ENCODE measurements around the gene FANCL. TPM values are rescaled to one million over a fixed set of nuclear protein-coding genes. Genes with fewer than 3 reads are reported as not detected.
A peak's percentile ranks its signal among the peaks of the same experiment; 100 is the strongest.

Gene FANCL
- total and polyA plus RNA-seq, 9 of the 15 experiments (the other 6 are each of a cell fraction or from before 2014, with no cell fraction given): 36.7 to 120 (median 58.5) TPM

DNA sequence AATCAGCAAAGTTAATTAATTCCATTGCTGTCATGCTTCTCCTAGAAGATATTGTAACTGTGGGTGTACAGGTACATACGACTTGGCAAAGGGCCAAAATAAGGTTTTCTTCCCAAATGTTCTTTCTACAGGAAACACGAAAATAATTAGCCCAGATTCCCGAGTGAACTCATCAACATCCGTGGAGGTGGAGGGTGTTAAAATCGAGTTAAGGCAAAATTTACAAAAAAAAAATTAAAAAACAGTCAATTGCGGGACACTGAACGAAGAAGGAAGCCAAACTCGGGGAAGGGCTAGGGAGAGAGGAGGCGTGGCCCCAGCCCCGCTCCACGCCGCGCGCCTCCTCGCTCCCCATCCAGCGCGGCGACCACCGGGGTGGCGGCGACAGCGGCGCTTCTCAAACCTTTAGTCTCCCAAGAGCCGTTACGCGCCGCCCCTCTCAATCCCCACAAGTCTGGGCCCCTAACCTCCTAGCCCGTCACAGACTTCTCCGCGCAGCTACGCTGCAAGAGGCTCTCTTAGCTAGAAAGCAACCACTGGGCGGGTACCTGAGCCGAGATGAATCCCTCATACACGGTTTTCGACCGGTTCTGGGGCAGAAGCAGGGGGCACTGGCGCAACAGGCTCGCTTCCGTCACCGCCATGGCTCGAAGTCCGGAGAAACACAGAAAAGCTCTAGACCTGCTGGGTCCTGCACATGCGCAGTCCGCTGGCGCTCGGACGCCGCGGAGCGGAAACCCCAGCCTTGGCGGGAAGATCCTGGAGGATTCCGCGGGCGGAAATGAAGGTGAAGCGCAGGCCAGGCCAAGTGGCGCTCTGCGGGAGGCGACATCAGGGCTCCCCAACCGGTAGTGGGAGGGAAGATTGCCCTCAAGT, at the start of gene FANCL (continued):
- TF ChIP-seq, protein P1, sequence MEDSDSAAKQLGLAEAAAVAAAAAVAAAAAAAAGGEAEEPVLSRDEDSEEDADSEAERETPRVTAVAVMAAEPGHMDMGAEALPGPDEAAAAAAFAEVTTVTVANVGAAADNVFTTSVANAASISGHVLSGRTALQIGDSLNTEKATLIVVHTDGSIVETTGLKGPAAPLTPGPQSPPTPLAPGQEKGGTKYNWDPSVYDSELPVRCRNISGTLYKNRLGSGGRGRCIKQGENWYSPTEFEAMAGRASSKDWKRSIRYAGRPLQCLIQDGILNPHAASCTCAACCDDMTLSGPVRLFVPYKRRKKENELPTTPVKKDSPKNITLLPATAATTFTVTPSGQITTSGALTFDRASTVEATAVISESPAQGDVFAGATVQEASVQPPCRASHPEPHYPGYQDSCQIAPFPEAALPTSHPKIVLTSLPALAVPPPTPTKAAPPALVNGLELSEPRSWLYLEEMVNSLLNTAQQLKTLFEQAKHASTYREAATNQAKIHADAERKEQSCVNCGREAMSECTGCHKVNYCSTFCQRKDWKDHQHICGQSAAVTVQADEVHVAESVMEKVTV (CRISPR knock-in tag; IDR thresholded peaks at IDR 0.05): no peak
- TF ChIP-seq FOXK1 (CRISPR knock-in tag; IDR thresholded peaks at IDR 0.05; ENCODE audit: borderline replicate concordance): peak; percentile 87; the same call in 1 of the 2 replicates
- peak; percentile 70 for TF ChIP-seq POLR2H (tag; IDR thresholded peaks at IDR 0.05; ENCODE audit: low read depth)
- no peak for TF ChIP-seq ZNF165 (CRISPR knock-in tag; IDR thresholded peaks at IDR 0.05; ENCODE audit: borderline replicate concordance)
- TF ChIP-seq, protein P2, sequence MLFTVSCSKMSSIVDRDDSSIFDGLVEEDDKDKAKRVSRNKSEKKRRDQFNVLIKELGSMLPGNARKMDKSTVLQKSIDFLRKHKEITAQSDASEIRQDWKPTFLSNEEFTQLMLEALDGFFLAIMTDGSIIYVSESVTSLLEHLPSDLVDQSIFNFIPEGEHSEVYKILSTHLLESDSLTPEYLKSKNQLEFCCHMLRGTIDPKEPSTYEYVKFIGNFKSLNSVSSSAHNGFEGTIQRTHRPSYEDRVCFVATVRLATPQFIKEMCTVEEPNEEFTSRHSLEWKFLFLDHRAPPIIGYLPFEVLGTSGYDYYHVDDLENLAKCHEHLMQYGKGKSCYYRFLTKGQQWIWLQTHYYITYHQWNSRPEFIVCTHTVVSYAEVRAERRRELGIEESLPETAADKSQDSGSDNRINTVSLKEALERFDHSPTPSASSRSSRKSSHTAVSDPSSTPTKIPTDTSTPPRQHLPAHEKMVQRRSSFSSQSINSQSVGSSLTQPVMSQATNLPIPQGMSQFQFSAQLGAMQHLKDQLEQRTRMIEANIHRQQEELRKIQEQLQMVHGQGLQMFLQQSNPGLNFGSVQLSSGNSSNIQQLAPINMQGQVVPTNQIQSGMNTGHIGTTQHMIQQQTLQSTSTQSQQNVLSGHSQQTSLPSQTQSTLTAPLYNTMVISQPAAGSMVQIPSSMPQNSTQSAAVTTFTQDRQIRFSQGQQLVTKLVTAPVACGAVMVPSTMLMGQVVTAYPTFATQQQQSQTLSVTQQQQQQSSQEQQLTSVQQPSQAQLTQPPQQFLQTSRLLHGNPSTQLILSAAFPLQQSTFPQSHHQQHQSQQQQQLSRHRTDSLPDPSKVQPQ (CRISPR knock-in tag; IDR thresholded peaks at IDR 0.05; ENCODE audit: borderline replicate concordance): no peak
- TF ChIP-seq, protein P3, sequence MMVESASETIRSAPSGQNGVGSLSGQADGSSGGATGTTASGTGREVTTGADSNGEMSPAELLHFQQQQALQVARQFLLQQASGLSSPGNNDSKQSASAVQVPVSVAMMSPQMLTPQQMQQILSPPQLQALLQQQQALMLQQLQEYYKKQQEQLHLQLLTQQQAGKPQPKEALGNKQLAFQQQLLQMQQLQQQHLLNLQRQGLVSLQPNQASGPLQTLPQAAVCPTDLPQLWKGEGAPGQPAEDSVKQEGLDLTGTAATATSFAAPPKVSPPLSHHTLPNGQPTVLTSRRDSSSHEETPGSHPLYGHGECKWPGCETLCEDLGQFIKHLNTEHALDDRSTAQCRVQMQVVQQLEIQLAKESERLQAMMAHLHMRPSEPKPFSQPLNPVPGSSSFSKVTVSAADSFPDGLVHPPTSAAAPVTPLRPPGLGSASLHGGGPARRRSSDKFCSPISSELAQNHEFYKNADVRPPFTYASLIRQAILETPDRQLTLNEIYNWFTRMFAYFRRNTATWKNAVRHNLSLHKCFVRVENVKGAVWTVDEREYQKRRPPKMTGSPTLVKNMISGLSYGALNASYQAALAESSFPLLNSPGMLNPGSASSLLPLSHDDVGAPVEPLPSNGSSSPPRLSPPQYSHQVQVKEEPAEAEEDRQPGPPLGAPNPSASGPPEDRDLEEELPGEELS (CRISPR knock-in tag; IDR thresholded peaks at IDR 0.05; ENCODE audit: borderline replicate concordance): 0 out of 2 replicates have a peak, but pooled peaks have one; percentile 56
- no peak for TF ChIP-seq GTF2E2 (tag; IDR thresholded peaks at IDR 0.05)
- TF ChIP-seq U2AF1 (optimal IDR thresholded peaks at IDR 0.05; ENCODE audit: low read depth, low read length): no peak
- TF ChIP-seq CEBPB (tag; IDR thresholded peaks at IDR 0.05): peak; percentile 30; the same call in 1 of the 2 replicates
- TF ChIP-seq BCOR (IDR thresholded peaks at IDR 0.05): no peak
- TF ChIP-seq, protein P4, sequence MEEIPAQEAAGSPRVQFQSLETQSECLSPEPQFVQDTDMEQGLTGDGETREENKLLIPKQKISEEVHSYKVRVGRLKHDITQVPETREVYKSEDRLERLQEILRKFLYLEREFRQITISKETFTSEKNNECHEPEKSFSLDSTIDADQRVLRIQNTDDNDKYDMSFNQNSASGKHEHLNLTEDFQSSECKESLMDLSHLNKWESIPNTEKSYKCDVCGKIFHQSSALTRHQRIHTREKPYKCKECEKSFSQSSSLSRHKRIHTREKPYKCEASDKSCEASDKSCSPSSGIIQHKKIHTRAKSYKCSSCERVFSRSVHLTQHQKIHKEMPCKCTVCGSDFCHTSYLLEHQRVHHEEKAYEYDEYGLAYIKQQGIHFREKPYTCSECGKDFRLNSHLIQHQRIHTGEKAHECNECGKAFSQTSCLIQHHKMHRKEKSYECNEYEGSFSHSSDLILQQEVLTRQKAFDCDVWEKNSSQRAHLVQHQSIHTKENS (CRISPR knock-in tag; IDR thresholded peaks at IDR 0.05): no peak
- TF ChIP-seq SIN3A (IDR thresholded peaks at IDR 0.05; ENCODE audit: borderline replicate concordance in 2 of 2, control insufficient read depth in 1 of 2, low read depth in 2 of 2, low read length in 2 of 2): peak in 1 of 2 experiments; percentile 73; a peak in 1 of 4 replicates
- TF ChIP-seq, protein P5, sequence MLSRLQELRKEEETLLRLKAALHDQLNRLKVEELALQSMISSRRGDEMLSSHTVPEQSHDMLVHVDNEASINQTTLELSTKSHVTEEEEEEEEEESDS (CRISPR knock-in tag; IDR thresholded peaks at IDR 0.05): no peak
- TF ChIP-seq, protein P6, sequence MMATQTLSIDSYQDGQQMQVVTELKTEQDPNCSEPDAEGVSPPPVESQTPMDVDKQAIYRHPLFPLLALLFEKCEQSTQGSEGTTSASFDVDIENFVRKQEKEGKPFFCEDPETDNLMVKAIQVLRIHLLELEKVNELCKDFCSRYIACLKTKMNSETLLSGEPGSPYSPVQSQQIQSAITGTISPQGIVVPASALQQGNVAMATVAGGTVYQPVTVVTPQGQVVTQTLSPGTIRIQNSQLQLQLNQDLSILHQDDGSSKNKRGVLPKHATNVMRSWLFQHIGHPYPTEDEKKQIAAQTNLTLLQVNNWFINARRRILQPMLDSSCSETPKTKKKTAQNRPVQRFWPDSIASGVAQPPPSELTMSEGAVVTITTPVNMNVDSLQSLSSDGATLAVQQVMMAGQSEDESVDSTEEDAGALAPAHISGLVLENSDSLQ (IDR thresholded peaks at IDR 0.05): peak; percentile 32; the same call in 1 of the 2 replicates
- no peak for TF ChIP-seq ZNF778 (CRISPR knock-in tag; IDR thresholded peaks at IDR 0.05)

All from K562 (cell line).